ENCODE results near the gene PHACTR2.
"Not testable (repeated sequence)": the region's sequence is repeated elsewhere in the genome, so short reads cannot be mapped to it uniquely, and the experiment has no call there.

PHACTR2 gene

DNA sequence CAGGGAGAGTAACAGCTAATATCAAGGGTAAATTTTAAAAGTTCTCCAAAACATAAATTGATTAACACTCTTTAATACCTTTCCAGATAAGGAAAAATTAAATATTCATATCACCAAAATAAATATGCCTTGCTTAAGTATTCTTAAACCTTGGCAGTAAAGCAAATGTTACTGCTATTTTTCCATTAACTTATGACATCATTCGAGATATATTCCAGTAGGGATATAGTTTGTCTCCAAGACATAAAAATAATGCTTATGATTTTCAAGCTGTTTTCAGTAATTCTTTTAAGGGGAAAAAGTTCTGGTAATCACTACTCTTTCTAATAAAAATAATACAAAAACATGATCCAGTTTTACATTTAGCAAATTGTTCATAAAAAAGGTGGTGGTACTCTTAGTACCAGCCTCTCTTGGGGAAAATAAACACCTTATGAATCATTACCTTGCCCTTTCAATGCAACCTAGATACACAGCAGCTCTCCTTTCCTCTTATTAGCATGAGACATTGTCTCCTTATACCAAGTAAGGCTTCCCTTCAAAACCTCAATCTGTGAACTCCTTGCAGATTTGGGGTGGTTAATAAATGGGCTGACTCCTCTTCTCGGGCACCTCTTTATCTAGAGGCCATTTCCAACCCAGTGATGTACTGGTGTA is 133.9 kb downstream of the PHACTR2 start:
- no peak for DNase-seq (ENCODE audit: low read depth)

- no peak for DNase-seq (ENCODE audit: low read depth)
Observed at GRCh38 chr6:143817621-143818020, 139.9 kb downstream of the PHACTR2 start.

GRCh38 chr6:143821359-143821758 is 143.6 kb downstream of the PHACTR2 start:
- no peak for DNase-seq (ENCODE audit: low read depth)

DNA sequence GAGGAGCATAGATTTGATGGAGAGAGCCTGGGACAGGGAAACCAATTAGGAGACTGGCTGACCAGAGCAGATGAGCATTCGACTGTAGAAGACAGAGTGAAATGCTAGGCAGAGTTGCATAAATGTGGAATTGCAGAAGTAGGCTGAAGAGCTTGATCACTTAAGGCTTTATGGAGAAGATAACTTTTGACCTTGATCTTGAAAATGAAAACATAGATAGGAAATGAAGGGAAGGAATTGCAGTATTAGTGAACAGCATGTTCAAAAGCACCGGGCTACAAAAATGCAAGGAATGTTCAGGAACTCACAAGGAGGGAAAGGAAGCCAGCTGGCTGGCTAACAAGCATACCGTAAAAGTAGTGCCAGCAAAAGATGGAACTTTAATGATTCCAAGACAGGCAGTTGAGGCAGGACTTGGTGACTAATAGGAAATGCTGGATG is 144.8 kb downstream of the PHACTR2 start:
- DNase-seq (ENCODE audit: low read depth), result no peak

DNA sequence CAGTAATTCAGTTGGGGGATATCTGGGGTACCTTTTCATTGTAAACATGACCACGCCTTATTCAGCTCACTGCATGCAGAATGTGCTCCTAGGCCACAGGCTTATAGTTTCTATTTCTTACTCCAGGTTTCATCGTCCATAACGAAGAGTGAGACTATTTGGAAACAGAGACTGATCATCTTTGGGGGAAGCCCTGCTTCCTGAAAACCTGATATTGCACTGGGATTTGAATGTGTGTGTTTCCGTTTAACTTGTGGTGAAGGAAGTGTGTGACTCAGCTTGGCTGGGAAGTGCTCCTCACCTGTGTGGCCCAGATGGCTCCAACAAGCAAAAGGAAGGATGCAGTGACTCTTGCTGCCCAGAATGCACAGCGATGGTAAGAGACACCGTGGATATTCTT is 145.8 kb downstream of the PHACTR2 start:
- DNase-seq (ENCODE audit: low read depth), result no peak

DNA sequence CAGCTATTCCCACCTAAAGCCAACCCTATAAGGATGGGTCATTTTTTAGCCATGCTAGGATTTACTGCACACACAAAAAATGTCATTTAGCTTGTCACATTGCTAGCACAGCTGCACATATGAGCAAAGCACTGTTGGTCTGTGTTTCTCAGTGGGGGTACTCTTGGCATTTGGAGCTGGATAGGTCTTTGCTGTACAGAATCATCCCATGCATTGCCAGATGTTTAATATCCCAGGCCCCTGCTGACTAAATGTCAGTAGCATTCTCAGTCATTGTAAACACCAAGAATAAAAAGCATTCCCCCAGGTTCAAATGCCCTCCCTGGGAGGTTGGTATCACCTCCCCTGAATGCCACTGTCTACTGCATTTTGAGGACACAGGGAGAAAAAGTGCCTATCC is 150.8 kb downstream of the PHACTR2 start:
- DNase-seq (ENCODE audit: low read depth), result no peak

DNA sequence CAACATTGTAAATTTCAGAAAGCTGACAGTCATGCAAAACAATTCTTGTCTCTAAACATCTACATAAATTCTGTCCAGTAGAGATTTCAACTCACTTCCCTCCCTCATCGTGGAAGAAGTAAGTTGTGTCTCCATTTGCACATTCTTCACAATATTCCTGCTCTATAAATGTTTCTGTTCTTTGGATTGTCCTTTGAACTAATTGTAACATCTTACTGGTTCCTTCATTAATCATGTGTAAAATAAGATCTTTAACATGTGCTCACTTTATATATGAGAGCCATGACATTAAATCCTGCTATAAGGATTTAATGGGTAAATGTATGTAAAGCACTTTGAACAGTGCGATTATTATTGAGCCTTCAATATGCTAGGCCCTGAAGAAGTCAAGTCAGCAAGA is 158.4 kb downstream of the PHACTR2 start:
- DNase-seq (ENCODE audit: low read depth), result no peak

- DNase-seq (ENCODE audit: low read depth), result no peak
Observed at GRCh38 chr6:143838395-143838794, 160.6 kb downstream of the PHACTR2 start.

- DNase-seq (ENCODE audit: low read depth), result no peak
Observed at GRCh38 chr6:143839196-143839595, 161.4 kb downstream of the PHACTR2 start.

DNA sequence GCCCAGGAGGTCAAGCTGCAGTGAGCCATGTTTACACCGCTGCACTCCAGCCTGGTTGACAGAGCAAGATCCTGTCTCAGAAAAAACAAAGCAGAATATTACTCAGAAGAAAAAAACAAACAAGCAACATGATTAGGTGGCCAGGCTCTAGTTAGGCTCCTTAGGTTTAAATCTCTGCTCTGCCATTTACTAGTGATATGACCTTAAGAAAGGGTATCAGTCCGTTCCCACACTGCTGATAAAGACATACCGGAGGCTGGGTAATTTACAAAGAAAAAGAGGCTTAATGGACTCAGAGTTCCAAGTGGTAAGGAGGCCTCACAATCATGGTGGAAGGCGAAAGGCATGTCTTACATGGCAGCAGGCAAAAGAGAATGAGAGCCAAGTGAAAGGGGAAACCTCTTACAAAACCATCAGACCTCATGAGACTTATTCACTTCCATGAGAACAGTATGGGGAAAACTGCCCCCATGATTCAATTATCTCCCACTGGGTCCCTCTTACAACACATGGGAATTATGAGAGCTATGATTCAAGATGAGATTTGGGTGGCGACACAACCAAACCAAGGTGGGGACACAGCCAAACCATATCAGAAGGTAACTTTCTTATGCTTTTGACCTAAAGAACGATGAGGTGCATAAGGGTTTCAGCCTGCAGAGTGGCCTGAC is 163.0 kb downstream of the PHACTR2 start:
- no peak for DNase-seq (ENCODE audit: low read depth)

DNA sequence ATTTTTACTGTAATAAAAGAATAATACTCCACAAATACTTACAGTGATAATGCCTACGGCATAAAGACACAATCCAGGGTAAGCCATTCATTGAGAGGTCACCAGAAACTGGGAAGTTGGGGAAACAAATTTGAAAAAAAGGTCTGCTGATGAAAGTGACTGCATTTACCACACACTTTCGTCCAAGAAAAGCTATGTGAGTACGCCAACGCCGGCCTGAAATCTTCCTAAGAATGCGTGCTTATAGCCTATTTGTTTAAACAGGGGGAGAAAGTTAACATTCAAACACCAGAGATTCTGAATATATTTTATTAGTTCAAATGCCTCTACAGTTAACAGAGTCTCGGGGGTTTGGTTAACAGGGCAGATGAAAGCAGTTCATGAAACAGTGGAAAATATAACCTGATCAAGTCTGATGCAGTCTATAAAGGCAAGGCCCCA is 164.7 kb downstream of the PHACTR2 start:
- DNase-seq (ENCODE audit: low read depth), result no peak

GRCh38 chr6:143842902-143843676 is 165.3 kb downstream of the PHACTR2 start, which contains the start of gene LTV1:
Gene LTV1, plus strand, starts transcription at chr6:143843338. Its CDS starts 140 bp downstream, at chr6:143843478.
- peak; percentile 82 for DNase-seq (ENCODE audit: low read depth)

- DNase-seq (ENCODE audit: low read depth), result no peak
Observed at GRCh38 chr6:143843677-143843999, 165.9 kb downstream of the PHACTR2 start.

DNA sequence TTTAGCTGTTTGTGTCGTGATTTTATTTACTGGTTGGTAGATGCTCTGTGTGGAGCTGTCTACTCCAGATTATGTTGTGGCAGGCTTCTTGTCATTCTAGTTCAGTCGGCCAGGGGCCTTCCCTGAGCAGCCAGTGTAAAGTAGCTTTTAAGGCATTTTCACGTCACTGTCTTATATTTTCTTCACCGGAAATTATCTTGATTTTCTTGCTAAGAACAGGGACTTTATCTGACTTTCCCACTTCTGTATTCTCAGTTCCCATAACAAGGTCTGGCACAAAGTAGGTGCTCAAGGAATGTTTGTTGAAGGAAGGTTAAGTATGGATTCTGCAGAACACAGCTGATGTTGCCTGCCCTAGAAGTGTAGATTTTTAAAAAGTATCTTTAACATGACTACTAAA is 166.2 kb downstream of the PHACTR2 start:
- no peak for DNase-seq (ENCODE audit: low read depth)

GRCh38 chr6:143845033-143845432 is 167.3 kb downstream of the PHACTR2 start:
- no peak for DNase-seq (ENCODE audit: low read depth)

GRCh38 chr6:143851706-143852105 is 173.9 kb downstream of the PHACTR2 start:
- DNase-seq (ENCODE audit: low read depth), result not testable (repeated sequence)

DNA sequence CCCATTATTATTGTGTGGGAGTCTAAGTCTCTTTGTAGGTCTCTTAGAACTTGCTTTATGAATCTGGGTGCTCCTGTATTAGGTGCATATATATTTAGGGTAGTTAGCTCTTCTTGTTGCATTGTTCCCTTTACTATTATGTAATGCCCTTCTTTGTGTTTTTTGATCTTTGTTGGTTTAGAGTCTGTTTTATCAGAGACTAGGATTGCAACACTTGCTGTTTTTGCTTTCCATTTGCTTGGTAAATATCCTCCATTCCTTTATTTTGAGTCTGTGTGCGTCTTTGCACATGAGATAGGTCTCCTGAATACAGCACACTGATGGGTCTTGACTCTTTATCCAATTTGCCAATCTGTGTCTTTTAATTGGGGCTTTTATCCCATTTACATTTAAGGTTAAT is 177.3 kb downstream of the PHACTR2 start:
- not testable (repeated sequence) for DNase-seq (ENCODE audit: low read depth)

DNA sequence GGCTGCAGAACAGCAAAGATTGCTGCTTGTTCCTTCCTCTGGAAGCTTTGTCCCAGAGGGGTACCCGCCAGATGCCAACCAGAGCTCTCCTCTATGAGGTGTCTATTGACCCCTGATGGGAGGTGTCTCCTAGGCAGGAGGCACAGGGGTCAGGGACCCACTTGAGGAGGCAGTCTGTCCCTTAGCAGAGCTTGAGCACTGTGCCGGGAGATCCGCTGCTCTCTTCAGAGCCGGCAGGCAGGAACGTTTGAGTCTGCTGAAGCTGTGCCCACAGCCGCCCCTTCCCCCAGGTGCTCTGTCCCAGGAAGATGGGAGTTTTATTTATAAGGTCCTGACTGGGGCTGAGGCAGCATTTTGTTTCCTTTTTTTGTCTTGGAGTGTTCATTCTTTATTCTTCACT is 179.0 kb downstream of the PHACTR2 start:
- not testable (repeated sequence) for DNase-seq (ENCODE audit: low read depth)

GRCh38 chr6:143857651-143858050 is 179.9 kb downstream of the PHACTR2 start:
- no peak for DNase-seq (ENCODE audit: low read depth)

GRCh38 chr6:143859891-143860660 is 182.3 kb downstream of the PHACTR2 start:
- DNase-seq (ENCODE audit: low read depth), result no peak

- no peak for DNase-seq (ENCODE audit: low read depth)
Observed at GRCh38 chr6:143863771-143864170, 186.0 kb downstream of the PHACTR2 start.

DNA sequence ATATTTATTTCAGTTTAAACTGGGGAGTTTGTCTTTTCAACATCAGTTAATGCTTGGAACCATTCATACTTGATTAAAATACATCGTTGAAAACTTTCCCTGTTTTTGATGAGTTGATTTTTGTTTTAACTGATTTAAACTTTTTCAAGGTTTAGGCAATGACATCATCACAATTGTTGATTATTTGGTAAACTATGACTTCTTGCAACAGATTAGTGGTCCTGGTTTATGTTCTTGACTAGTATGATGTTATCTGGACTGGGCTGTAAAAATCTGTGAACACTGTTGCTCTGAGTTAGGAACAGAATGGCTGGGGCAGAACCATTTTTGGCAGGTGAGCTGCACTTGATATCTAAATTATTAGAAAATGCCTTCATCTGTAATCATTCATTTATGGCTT is 186.5 kb downstream of the PHACTR2 start, which contains the start of gene ZC2HC1B:
Gene ZC2HC1B, plus strand, starts transcription at position 241 of the 400 bp plus-strand sequence. Its CDS starts 66 bp downstream, at position 307.
- DNase-seq (ENCODE audit: low read depth), result no peak
